RKO (cell line): ENCODE data around the gene TMEM63C.
"Not testable (repeated sequence)": the region's sequence is repeated elsewhere in the genome, so short reads cannot be mapped to it uniquely, and the experiment has no call there.

Source experiments
- DNase-seq: peaks from one replicate; pipeline ENCODE4 v3.0.0-alpha.2; 2016; ENCODE audit warnings: low spot score

Gene TMEM63C

DNA sequence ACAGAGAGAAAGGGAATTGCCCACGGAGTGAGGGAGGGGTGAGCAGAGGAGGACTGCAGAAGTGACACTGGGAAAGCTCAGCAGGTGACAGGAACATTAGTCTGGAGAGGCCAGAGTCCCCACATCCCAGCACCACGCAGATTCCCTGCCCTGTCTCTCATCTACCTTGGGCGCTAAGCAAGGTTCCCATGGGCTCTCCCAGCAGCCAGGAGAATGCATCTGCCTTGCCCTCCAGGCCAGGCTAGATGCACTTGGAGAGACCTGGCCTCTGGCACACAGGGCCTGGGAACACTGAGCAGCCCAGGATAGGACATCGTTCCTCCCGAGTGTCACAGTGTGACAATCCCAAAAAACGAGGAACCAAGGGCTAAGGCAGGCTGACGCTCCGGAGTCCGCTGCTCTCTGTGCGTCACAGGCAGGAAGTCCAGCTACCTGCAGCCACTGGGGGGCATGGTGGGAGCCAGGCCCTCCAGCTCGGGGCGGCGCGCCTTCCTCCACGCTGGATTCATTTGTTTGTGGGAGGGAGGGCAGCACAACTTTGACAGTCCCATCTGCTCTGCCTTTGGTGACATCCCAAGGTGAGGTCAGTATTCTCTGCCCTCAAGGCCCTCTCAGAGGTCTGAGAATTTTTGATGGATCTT lies 94.8 kb downstream of the TMEM63C start:
- no peak for DNase-seq

DNA sequence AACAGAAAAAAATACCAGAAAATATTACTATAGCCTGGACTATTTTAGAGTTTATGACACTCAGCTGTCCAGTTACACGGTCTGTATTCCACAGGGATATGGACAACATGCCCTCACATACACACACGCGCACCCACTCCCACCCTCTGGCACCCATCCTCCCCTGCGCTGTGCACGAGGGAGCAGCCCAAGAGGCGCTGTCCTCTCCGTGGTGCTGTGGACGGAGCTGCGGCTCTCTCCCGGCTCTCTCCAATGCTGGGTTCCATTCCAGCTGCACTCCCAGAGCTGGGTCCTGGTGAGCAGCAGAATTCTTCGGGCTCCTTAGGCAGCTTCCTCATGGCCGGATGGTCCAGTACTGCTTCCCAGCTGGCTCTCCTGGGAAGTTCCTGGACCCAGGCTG lies 95.4 kb downstream of the TMEM63C start:
- DNase-seq = no peak

GRCh38 chr14:77278461-77279230 lies 97.0 kb downstream of the TMEM63C start:
- no peak for DNase-seq

- no peak for DNase-seq
Observed at GRCh38 chr14:77279719-77280118, 98.1 kb downstream of the TMEM63C start.

DNA sequence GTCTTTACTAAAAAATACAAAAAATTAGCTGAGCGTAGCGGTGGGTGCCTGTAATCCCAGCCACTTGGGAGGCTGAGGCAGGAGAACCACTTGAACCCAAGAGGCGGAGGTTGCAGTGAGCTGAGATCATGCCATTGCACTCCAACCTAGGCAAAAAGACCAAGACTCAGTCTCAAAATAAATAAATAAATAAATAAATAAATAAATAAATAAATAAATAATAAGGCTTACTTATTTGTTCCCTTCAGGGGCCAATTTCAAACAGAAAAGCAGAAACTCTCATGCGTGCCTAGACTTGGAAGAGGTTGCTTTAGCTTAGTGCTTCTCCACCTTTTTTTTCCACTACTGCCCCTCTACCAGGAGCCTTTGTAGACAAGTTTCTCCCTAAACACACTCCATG lies 99.3 kb downstream of the TMEM63C start:
- not testable (repeated sequence) for DNase-seq

DNA sequence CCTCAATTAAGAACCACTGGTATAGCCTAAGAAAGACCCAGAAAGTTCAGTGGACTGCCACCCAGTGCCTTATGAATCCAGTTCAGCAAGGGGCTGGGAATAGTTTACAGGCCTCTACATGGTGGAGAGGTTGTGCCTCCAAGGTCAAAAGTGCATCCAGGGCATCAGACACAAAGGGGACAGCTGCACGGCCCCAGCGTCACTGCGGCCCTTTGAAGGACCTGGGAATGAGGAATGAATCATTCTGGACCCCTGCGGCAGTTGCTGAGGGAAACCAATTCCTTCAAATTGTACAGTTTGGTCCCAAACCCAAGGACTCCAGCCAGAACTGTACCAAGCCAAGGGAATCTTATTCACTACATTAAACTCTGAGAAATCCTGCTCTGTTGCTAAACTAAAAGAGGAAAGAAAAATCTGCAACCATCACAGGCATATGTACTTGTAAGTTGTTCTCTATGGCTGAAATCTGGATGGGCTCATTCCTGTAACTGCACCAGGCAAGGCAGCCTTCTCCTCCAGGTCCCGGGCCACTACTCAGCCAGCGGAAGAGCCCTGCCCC lies 100.3 kb downstream of the TMEM63C start:
- no peak for DNase-seq

DNA sequence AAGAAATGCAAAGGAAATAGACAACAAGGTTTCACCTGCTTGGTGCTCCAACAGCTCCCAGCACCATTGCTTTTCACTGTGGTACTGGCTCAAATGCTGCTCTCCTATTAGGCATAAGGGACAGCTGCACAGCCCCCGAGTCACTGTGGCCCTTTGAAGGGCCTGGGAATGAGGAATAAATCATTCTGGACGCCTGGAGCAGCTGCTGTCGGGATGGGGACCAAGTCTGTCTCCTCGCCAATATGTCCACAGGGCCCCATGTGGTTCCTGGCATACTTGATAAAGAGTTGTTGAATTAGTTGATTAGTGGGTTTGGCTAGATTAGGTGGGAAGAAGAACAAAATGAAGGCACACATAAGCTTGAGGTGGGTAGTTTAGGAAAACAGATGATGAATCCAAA lies 102.5 kb downstream of the TMEM63C start:
- DNase-seq = no peak

DNA sequence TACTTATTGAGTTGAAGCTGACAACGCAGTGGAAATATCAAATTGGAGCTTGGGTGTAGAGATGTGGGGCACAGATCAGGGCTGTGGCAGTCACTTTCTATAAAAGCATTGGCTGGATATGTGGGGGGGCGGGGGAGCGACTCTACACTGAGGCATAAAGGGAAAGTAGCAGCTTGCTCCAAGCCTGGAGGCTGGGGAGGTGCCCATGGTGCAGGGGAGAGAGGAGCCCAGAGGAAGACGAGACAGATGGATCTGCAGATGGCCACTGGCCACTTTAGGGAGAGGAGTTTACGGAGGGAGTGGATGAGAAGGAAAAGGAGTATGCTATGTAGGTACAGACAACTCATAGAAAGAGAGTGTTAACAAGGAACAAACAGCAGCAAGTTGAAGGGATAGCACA lies 102.9 kb downstream of the TMEM63C start:
- no peak for DNase-seq

DNA sequence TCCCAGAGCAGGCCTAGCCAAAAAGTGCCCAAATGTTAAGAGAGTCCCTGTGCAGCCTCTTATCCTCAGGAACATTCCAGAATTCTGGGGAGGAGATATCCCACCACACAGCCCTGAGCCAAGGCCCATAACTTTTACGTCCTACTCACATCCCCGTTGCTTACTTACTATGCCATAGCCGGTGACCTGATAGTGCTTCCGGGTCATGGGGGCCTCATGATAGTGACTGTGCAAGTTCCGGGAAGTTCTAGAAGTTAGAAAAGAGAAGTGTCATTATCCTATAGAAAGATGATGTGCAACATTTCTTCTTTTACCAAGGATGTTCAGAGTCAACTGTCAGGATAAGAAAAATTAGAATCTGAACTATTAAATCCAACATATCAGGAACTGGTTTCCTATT lies 105.0 kb downstream of the TMEM63C start:
- DNase-seq = no peak

GRCh38 chr14:77290705-77291104 lies 109.1 kb downstream of the TMEM63C start:
- peak; percentile 37 for DNase-seq

DNA sequence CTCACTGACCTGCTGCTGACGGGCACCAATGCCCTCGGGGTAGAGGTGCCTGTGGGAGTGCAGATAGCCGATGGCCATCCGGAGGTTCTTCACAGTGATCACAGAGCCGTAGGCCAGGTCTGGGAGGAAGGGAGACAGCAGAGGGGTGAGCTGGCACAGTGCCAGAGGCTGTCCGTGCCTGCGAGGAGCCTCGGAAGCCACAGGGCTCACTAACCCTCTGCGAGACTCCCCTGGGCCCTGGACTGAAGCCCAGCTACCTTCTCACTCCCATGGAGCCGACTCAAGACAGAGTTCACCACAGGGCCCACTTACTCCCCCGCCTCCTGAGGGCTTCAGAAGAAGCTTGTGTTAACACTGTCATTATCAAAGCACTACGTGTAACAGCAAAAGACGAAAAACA lies 114.6 kb downstream of the TMEM63C start:
- DNase-seq = no peak

- no peak for DNase-seq
Observed at GRCh38 chr14:77296906-77297305, 115.3 kb downstream of the TMEM63C start.

GRCh38 chr14:77299771-77300170 lies 118.2 kb downstream of the TMEM63C start:
- no peak for DNase-seq

DNA sequence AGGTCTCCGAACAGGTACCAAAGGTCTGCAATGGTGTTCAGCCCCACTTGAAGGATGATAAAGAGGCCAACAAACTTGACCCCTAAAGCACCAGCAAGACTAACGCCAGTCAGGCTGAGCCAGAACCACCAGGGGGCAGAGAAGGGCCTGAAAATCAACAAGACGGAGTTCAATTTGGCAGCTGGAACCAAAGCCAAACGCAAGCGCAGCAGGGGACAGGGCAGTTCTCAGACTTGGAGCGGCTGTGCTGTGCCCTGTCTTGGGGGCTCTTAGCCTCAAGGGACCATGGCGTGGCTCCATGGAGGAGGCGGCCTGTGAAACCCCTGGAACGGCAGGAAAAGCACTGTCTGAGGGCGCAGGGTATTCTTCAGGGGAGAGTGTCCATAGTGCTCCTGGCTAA lies 119.5 kb downstream of the TMEM63C start:
- DNase-seq = peak; percentile 63

DNA sequence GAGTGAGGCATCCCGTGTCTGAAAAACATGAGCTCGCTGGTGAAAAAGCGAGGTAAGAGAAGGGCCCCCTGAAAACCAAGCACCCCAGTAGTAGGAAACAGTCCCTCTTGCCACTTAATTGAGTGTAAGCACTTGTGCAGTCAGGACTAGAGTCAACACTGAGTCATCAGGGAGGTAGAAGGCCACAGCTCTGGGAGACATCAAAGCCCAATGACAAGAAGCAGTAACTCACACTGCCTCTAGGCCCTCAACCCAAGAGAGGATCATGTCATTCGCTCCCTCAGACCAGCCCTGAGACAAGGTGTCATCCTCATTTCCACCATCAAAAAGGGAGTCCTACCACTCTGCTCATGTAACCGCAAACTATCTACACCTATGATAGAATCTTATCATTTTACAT lies 121.3 kb downstream of the TMEM63C start:
- peak; percentile 89 for DNase-seq

GRCh38 chr14:77303417-77304156 lies 122.0 kb downstream of the TMEM63C start:
- peak; percentile 96 for DNase-seq

- DNase-seq = no peak
Observed at GRCh38 chr14:77305696-77306095, 124.1 kb downstream of the TMEM63C start.

GRCh38 chr14:77306416-77306815 lies 124.8 kb downstream of the TMEM63C start:
- no peak for DNase-seq

DNA sequence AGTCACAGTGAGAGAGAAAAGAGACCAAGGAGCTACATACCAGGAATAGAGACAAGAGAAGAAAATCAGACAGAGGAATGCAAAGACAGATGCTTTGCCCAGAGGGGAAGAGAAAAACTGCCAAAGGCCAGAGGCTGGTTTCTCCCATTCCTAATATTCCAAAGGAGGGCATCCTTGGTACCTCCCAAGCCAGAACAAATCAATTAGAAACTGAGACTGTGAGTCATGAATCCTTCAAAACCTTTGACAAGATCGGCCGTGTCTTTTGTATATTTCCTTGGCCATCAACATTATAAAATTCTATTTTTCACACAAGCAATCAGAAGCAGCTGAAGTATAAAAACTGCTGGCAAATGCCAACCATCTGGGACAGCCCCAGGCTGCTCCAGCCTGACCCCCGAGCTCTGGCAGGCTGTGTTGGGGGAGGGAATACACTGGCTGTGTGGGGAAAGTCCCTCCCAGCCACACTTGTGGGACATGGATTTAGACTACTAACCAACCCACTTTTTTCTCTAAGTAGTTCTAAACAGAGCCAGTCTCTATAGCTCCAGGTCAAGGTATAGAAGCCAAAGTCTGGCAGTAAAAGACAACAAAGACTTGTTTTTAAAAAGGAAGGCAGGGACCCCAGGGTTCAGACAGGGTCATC lies 125.4 kb downstream of the TMEM63C start:
- DNase-seq = no peak
